Lung (tissue), 12 donors: Measurements from ENCODE around the gene GAPT. TPM values are rescaled to one million over a fixed set of nuclear protein-coding genes. Genes with fewer than 3 reads are reported as not detected.
A peak's percentile ranks its signal among the peaks of the same experiment; 100 is the strongest.

Experiments
- ATAC-seq: fragments of 200-7000 bp; cut with Tn5 transposase; one replicate; pipeline ENCODE4 v1.9.1; 2020; ENCODE audit warnings: moderate number of reproducible peaks; ENCODE audit not compliant: insufficient read depth, low FRiP score
- DNase-seq, 3 donors: peaks; one replicate each; pipeline ENCODE4 v3.0.0-alpha.2; 2013 to 2017
- H3K27ac ChIP-seq, 2 donors: one replicate each; pipeline ENCODE4 v1.5.1; 2013; ENCODE audit warnings: mild to moderate bottlenecking in 2 of 2, moderate library complexity in 2 of 2, control low read depth in 1 of 2, inconsistent platforms in 1 of 2, low read depth in 1 of 2, low read length in 1 of 2
- H3K27me3 ChIP-seq, 3 donors: one replicate each; pipeline ENCODE4 v1.5.1; 2013; ENCODE audit warnings: low read length in 2 of 3; ENCODE audit not compliant: control insufficient read depth in 3 of 3, insufficient read depth in 3 of 3
- H3K36me3 ChIP-seq, 4 donors: one replicate each; pipeline ENCODE4 v1.5.1; 2013; ENCODE audit warnings: low read length in 4 of 4, mild to moderate bottlenecking in 1 of 4, moderate library complexity in 1 of 4; ENCODE audit not compliant: control insufficient read depth in 4 of 4, insufficient read depth in 4 of 4
- H3K4me1 ChIP-seq, 5 donors: one replicate each; pipeline ENCODE4 v1.5.1; 2013; ENCODE audit warnings: low read length in 5 of 5, mild to moderate bottlenecking in 2 of 5, moderate library complexity in 1 of 5; ENCODE audit not compliant: control insufficient read depth in 5 of 5, insufficient read depth in 5 of 5
- H3K4me3 ChIP-seq: one replicate; pipeline ENCODE4 v1.5.1; 2013; ENCODE audit warnings: mild to moderate bottlenecking, control low read depth, moderate library complexity
- H3K9ac ChIP-seq, 2 donors: one replicate each; pipeline ENCODE4 v1.5.1; 2013; ENCODE audit warnings: low read length in 2 of 2, control low read depth in 1 of 2; ENCODE audit not compliant: insufficient read depth in 1 of 2
- H3K9me3 ChIP-seq, 4 donors: one replicate each; pipeline ENCODE4 v1.5.1; 2013; ENCODE audit warnings: low read length in 3 of 4, mild to moderate bottlenecking in 1 of 4, moderate library complexity in 1 of 4; ENCODE audit not compliant: control insufficient read depth in 4 of 4, insufficient read depth in 3 of 4
- WGBS, 2 donors: extraction: QIAGEN DNeasy Blood & Tissue Kit; methylation state at CpG; one replicate each; pipeline ENCODE4 v1.1.7; 2013; 5-methylcytosine and 5-hydroxymethylcytosine counted together
- polyA plus RNA-seq, 2 donors: library from polyadenylated mRNA; stranded (reverse); fragments of 200-250 nt; gene quantifications; one replicate each; pipeline ENCODE4 v1.2.1, GENCODE V29; 2013
- total RNA-seq, 2 donors: library from RNA; depleted of rRNA in 1 of 2; stranded (reverse); fragments of >200 nt in 1 of 2; gene quantifications; one replicate each; pipeline ENCODE4 v1.2.1, GENCODE V29; 2014 to 2021
- TF ChIP-seq, protein P1 (sequence below): IDR thresholded peaks from 2 replicates; pipeline ENCODE4 v1.5.1; 2012; ENCODE audit warnings: mild to moderate bottlenecking; ENCODE audit errors: control extremely low read depth, extremely low read depth
- donor health status: control.
- donor health status: control.
- donor health status: Bipolar disorder and iron deficiency.
- donor health status: healthy.
- donor health status: DM: yes; HTN: yes; CAD: no.

GAPT gene
- total and polyA plus RNA-seq, 4 donors = 4.0 to 20.5 (median 4.6) TPM

DNA sequence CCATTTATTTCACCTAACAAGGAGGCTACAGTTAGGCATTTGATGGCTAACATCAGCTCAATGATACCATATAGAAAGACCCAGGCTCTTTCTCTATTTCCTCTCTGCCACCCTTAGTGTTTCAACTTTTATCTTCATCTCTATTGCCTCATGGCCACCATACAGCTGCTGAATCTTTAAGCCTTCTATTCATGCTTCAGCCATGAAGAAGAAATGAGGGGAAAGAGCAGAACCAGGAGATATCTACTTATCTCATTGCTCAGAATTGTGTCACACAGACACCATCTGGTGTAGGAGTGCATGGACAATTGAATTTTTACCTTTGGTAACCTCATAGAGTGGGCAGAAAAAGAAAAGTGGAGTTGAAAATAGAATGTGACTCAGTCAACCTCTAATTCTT, 6.7 kb downstream of the GAPT start:
- ATAC-seq (no peak), DNase-seq (no peak)
- Histone ChIP-seq H3K27me3 (no peaks in the 10 kb centered on the region), H3K9me3 (no peaks in the 10 kb centered on the region), H3K9ac (no peak overlapping the region), H3K4me1 (peaks cover 0 to 13% (median 5%) of the 10 kb centered on the region in 5 donors), H3K36me3 (no peaks in the 10 kb centered on the region), H3K4me3 (no peak overlapping the region), H3K27ac (no peak overlapping the region)
- TF ChIP-seq, protein P1, sequence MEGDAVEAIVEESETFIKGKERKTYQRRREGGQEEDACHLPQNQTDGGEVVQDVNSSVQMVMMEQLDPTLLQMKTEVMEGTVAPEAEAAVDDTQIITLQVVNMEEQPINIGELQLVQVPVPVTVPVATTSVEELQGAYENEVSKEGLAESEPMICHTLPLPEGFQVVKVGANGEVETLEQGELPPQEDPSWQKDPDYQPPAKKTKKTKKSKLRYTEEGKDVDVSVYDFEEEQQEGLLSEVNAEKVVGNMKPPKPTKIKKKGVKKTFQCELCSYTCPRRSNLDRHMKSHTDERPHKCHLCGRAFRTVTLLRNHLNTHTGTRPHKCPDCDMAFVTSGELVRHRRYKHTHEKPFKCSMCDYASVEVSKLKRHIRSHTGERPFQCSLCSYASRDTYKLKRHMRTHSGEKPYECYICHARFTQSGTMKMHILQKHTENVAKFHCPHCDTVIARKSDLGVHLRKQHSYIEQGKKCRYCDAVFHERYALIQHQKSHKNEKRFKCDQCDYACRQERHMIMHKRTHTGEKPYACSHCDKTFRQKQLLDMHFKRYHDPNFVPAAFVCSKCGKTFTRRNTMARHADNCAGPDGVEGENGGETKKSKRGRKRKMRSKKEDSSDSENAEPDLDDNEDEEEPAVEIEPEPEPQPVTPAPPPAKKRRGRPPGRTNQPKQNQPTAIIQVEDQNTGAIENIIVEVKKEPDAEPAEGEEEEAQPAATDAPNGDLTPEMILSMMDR = no peak

DNA sequence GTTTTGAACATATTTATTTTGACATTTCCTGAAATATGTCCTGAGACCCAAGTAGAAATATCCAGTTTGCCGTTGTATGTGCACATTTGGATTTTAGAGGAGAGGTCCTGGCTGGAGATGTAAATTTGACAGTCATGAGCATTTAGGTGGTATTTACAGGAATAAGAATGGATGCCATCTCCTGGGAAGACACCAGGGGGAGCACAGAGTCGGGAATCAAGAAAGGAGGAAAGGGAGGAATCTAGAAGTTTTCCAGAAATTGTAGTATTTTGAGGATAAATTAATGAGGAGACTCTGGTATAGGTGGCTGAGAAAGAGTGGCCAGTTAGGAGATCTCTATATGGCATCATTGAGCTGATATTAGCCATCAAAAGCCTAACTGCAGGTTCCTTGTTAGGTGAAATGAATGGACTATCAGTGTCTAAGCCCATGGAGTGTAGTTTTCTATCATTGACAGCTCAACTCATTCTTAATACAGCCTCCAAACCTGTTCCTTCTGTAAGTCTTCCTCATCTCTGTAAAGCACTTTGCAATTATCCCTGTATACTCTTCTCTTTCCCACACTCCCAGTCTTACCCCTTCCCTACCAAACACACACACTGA, 7.2 kb downstream of the GAPT start:
- Histone ChIP-seq H3K9ac (no peak overlapping the region), H3K27me3 (no peaks in the 10 kb centered on the region), H3K4me3 (no peak overlapping the region), H3K36me3 (no peaks in the 10 kb centered on the region), H3K27ac (no peak overlapping the region), H3K4me1 (peaks cover 0 to 13% (median 5%) of the 10 kb centered on the region in 5 donors), H3K9me3 (no peaks in the 10 kb centered on the region)
- 20 to 26% methylated on average over 2 of the region's 2 CpGs for WGBS, 2 donors
- ATAC-seq (no peak), DNase-seq (peak; percentile 57 to 77 (median 67))
- TF ChIP-seq, protein P1 = peak; percentile 45

DNA sequence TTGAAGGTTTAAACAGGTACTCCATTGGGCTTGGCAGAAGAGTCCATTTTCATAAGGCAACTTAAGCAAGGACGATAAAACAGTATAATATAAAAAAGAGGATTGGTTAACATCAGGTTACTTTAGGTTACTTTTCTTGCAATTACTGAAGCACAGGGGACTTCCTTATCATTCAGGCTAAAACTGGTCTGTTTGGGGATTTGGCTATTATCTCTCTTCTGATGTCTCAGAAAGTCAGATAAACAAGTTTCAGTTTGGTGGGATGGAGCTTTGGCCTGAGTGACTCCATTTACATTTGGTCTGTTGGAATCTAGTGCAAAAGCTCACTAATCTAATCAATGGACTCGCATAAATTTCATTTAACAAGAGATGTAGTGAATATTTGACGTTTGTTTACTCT, 8.0 kb downstream of the GAPT start:
- ATAC-seq = no peak
- TF ChIP-seq, protein P1 = no peak
- Histone ChIP-seq H3K36me3 (no peaks in the 10 kb centered on the region), H3K27me3 (no peaks in the 10 kb centered on the region), H3K4me1 (peaks cover 0 to 13% (median 5%) of the 10 kb centered on the region in 5 donors), H3K9me3 (no peaks in the 10 kb centered on the region), H3K27ac (no peak overlapping the region), H3K4me3 (no peak overlapping the region), H3K9ac (no peak overlapping the region)
- 53 to 82% methylated on average over 3 of the region's 3 CpGs for WGBS, 2 donors
- no peak for DNase-seq

GRCh38 chr5:58499941-58500340, 8.7 kb downstream of the GAPT start:
- Histone ChIP-seq H3K27ac (no peak overlapping the region), H3K4me1 (peaks cover 0 to 16% (median 5%) of the 10 kb centered on the region in 5 donors), H3K27me3 (no peaks in the 10 kb centered on the region), H3K9ac (no peak overlapping the region), H3K4me3 (no peak overlapping the region), H3K36me3 (no peaks in the 10 kb centered on the region), H3K9me3 (no peaks in the 10 kb centered on the region)
- ATAC-seq (no peak), DNase-seq (peak in 2 of 3 donors; percentile 46 to 76)
- TF ChIP-seq, protein P1 = no peak
- WGBS, 2 donors = 2 to 3% methylated on average over 2 of the region's 2 CpGs
